CD4-positive, alpha-beta T cell treated with Interleukin-12 subunit alpha and Interleukin-12 subunit beta, for 1 hour (primary cell): ENCODE results near the gene SQOR.
A peak's percentile ranks its signal among the peaks of the same experiment; 100 is the strongest.

ENCODE experiments used
- DNase-seq: peaks from one replicate; pipeline ENCODE4 v3.0.0-alpha.2; 2020

SQOR gene

DNA sequence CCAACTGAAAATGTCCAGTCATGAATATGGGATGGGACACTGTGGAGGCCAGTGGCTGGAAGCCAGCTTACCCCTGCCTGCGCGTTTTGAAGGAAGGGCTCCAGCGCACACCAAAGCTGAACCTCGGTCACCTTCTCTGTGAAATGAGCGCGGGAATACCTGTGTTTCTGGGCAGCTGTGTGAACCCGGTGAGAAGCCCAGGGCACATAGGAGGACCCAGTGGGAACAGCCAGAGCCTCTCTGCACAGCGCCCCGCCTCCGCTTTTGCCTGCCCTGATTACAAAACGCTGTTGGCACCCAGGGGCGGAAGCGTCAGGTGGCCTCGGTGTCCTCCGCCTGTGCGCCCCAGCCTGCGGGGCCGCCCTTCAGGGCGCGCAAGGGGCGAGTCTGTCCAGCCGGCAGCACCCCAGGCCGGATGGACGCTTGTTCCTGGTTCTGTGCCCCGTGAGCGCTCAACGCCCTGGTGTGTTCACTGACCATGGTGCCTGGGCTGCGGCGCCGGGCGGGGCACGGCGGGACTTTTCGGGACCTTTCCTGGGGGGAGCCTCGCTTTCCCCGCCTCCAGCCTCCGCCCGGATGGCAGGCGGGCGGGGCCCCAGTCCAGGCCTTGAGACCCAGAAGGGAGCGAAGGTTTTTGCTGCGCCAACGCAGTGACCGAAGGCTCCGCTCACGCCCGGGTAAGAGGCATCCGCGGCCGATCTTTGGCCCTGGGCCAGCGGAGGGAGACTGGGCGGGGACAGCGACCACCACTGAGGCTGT is at the start of gene SQOR:
Gene SQOR, plus strand, starts transcription at position 598 of the 759 bp plus-strand sequence. CDS start 23,895 bp downstream, outside the sequence.
- DNase-seq = peak; percentile 70

DNA sequence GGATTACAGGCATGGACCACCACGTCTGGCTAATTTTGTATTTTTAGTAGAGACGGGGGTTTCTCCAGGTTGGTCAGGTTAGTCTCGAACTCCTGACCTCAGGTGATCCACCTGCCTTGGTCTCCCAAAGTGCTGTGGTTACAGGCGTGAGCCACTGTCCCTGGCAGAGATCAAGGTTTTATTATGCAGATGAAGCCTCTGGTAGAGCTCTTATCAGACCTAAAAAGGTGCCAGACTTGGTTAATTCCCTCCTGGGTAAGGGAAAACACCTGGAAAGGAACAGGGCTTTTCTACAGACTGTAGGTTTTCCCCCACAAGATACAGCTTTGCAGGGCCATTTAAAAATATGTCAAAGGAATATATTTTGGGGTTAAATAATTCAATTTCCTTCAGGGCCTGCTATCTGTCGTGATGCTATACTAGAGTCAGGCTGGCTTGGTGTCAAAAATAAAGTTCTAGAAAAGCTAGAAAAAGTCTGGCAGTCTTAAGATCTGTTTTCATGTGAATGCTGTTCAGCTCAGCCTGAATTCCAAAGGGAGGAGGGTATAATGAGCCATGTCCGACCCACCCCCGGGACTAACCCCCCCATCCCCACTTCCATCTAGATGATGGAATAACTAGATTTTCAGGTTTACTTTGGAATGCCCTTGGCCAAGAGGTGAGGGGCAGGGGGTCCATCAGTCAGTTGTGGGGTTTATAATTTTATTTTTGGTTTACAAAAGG is 49.6 kb upstream of the SQOR start:
- no peak for DNase-seq

DNA sequence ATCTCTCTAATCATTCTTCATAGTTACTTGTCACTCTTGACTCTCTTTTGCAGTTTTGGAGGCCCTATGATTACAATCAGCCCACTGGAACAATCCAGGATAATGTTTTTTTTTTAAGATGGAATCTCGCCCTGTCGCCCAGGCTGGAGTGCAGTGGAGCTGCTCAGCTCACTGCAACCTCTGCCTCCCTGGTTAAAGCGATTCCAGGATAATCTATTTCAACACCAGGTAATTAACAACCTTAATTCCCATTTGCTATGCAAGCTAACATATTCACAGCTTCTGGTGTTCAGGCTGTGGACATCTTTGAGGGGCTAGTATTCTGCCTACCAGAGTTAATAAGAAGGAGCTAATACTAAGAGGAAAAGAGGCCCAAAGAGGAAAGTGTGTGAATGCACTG is 48.7 kb upstream of the SQOR start:
- no peak for DNase-seq

DNA sequence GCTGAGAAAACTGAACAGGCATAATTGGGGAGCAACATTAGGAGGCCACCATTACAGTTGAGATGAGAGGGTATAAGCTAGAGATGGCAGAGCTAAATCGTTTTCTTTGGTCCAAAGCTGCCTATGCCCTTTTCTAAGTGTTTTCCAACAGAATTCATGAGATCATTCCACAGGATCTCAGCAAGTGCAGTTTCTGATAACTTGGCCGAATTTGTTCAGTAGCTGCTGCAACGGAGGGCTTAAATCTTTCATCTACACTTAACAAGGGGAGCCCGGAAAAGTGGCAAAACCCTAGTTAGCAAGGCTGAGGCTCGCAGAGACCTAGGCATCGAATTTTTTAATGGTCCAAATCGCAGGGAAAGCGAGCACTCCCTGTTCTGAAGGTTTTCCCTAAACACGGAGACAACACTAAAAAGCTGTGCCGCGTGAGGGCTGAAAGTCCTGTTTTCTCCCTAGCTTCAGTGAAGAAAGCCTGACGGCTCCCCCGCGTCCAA is 48.2 kb upstream of the SQOR start:
- no peak for DNase-seq

DNA sequence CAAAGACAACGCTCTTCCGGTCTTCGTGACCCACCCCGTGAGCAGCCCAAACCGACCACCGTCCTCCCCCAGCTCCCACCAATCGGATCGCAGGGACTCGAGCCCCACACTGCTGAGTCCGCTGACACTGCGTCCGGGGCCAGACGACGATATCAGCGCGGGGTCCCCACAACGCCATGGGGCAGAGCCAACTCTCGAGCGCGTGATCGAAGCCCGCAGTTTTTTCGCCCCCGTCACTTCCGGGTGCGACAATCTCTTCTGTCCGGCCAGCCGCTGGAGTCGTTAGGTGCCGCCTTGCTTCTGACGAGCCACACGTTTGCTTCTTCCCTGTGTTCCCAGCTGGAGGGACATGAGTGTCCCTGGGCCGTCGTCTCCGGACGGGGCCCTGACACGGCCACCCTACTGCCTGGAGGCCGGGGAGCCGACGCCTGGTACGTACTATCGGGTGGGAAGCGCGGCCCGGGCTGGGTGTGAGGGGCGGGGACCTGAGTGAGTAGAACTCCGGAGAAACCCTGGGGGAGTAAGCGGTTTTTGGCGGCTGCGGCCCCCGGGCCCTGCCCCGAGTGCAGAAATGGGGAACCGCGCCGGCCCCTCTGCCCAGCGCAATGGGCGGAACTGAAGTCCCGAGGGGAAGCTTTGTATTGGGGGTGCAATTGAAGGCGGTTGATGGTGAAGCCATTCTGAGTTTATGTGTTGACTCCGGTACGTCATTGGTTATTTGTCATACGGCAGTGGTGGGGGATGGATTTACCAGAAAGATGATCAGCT is 47.5 kb upstream of the SQOR start, which contains the start of gene BLOC1S6:
Gene BLOC1S6, plus strand, starts transcription at position 285 of the 768 bp plus-strand sequence. Its CDS starts 65 bp downstream, at position 350.
- peak; percentile 92 for DNase-seq

DNA sequence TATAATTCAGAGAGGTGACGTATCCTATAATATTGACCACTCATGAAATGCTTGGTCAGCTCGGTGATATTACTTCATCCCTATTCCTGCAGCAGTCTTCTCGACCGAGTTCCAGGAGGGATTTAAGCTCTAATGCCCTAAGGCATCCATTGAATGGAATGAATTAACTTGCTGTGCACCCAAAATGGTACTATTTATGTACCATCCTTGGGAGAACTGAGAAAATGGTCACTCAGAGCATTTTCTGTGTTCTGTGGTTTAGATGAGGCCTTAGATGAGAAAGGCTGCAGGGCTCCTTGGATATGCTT is 47.0 kb upstream of the SQOR start:
- no peak for DNase-seq

DNA sequence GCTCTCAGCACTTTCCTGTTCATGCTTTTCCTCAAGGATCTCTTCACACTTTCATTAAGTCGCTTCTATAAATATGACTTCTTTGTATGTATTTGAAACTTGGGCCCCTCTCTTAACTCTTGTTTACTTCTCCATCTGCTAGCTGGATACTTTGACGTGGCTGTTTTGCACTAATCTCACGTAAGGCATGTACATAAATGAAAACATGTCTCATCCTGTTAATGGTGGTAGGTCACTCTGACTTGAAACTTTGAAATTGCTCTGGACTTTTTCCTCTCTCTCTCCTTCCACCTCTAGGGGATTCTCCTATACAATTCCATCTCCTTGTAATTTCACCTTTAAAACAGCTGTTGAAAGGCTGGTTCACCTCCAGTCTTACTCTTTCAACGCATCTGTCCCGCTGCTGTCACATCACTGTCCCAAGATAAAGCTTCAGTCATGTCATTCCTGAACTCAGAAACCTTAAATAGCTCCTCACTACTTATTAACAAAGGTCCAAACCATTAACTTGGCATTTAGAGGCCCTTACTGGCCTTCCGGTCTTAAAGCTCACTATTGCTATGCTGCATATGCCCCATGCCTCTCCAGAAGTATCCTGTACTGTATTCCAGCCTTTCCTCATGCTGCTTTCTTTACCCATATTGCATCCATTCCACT is 46.5 kb upstream of the SQOR start:
- no peak for DNase-seq

DNA sequence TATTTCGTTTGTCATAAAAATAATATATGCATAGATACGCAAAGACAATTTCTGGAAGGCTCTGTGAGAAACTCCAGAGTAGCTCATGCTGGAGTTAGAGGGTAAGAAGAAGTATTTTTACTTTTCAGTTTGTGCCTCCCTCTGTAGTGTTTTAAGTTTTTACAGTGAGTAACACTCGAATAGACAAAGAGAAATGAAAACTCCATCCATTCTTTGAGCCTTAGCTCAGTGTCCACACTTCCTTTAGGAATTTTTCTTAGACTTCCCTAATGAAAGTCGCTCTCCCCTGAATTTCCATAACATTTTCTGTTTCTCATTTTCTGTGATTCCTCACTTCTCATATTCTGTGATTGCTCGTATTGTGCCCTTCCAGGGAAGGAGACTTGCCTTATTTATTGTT is 45.6 kb upstream of the SQOR start:
- DNase-seq = no peak

DNA sequence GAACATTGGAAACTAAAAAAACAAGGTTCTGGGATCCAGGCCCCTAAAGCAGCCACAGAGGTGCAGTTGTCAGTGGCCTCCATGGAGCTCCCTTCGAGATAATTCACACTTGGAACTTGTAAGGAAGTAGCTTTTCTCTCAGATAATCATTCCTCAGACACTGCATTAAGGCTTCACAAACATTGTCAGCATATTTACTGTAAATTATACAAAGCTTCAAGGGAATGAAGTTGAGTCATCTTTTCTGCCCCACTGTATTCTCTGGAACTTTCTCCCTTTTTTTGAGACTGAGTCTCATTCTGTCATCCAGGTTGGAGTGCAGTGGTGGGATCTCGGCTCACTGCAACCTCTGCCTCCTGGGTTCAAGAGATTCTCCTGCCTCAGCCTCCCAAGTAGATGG is 40.5 kb upstream of the SQOR start:
- DNase-seq = no peak

DNA sequence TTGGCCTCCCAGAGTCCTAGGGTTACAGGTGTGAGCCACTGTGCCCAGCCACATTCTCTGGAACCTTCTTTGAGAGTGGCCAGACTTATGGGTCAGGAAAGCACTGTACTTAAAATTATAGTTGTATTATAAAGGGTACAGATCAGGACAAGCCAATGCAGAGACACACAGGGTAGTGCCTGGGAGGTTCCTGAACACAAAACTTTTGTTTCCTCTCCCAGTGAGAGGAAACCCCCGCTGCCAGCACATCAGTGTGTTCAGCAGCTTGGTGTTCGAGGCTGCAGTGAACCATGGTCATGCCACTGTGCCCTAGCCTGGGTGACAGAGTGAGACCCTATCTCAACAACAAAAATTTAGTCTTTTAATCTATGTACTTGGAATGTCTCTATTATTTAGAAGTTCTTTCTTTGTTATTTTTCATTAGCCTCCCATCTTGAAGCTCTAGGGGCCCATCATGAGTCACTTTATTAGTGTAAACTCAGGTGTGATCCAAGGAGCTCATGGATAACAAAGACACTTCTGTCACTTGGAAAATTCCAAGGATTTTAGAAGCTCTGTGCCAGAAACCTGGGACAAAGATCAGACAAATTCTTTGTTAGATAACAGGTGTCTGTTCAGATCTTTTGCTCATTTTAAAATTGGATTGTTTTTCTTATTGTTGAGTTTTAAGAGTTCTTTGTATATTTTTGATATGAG is 39.8 kb upstream of the SQOR start:
- DNase-seq = no peak

DNA sequence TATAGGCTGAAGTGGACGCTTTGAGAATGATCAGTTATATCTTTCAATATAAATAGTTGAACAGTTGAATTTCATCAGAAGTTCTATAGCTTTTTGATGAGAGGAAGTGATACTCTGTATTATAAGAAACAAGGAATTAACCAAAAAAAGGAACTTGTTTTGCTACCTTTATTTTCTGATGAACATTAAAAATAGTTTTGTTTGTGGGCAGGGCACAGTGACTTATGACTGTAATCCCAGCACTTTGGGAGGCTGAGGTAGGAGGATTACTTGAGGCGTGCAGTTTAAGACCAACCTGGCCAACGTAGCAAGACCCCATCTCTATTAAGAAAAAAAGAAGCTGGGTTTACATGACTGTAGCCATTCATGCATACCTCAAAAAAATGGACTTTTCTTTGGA is 30.9 kb upstream of the SQOR start:
- DNase-seq = no peak

DNA sequence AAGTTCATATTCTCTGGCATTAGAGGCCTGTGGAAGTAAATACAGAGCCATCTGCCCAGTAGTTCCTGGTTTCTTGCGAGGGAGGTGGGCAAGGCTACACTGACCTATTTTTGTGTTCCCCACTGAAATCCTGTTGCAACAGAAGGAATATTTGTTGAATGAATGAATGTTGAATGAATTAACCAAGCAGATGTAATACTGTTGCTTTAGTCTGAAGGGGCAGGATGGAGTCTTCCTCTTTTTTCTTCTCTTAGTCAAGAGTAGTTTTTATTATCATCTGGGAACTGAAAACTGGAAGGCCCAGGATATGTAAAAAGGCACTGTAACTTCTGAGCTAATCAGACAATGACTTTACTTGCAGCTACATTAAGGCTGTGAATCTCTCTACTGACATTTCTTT is 30.5 kb upstream of the SQOR start:
- no peak for DNase-seq

DNA sequence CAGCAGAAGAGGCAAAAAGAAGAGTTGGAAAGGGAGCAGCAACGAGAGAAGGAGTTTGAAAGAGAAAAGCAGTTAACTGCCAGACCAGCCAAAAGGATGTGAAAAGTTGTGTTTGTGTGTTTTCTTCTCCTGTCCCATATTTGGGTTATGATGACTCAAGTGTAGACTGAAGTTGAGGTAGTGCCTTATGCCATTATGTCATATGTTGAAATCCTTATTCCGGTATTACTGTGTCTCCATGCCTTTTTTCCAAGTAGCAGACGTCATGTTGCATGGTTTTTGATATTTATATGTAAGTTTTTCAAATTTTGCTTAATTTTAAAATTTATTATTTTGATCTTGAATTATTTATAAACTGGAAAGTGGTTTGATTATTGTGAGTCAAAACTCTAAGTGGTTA is 28.4 kb upstream of the SQOR start:
- no peak for DNase-seq

DNA sequence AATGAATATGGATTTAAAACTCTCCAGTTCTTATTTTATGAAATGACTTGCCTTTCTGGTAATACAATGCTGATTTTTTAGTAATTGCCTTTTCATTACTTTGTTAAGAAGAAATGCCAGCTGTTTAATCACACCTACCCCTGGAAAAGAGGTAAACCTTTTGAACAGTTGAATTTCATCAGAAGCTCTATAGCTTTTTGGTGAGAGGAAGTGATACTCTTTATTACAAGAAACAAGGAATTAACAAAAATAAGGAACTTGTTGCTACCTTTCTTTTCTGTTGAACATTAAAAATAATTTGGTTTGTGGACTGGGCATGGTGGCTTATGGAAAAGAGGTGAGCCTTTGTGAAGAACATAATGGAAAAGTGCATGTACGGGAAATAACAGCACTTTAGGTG is 28.0 kb upstream of the SQOR start:
- DNase-seq = no peak

DNA sequence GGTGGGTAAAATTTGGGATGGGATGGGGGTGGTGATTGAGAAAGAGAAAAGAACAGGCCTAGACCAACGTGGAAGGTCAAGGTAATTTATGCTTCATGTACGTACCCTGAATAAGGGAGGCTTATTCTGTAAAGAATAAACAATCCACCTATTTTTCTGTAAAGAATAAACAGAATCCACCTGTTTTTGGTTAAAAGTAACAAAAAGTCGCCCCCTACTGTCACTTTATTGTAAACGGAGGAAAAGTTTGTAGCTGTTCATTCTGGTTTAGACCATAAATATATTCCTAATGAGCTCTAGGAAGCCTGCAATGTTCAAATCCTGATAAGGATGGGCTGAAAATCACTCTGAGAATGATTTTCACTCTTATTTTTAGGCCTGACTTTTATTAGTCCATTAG is 23.5 kb upstream of the SQOR start:
- peak; percentile 36 for DNase-seq

DNA sequence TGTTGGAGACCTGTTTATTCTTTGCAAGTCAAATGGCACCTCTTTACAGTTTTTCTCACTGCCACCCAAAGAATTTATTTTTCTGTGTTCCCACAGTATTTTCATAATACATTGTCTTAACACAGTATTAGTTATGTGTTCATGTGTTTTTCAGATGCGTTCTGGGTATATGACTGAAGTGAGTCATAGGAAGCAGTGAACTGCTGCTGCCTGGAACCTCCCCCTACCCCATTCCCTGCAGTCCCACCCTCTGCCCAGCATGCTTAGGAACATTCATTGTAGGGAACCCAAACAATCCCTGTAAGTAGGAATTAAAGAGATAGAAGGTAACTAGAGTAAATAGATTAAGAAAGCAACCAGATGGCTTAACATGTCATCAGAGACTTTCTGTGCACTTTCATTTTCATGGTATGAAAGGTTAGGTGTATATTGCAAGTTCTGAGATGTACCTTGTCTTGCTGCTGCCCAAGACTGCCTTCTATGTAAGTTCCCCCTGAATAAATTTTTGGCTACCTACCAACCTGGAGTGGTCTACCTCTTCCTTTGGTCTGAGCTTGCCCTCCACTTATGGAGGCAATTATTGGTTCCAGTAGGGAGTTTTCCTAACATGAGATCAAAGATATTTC is 21.9 kb upstream of the SQOR start:
- DNase-seq = no peak

DNA sequence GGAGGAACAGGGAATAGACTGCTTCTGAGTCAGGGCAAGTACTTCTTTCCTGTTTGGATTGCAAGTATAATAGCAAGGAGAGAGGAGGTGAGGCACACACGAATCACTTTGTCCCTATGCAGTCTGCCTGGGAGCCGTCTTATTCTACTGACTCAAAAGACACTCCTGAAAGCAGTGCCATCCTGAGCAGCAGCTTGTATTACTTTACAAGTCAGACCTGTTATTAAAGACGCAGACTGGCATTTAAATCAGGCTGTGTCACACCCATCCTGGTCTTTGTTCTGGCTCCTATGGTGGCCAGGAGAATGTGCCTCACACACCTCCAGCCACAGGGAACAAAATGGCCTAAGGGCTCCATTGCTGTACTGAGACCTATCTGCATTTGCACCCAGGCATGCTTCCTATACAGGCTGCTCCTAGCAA is 17.9 kb upstream of the SQOR start:
- DNase-seq = no peak

DNA sequence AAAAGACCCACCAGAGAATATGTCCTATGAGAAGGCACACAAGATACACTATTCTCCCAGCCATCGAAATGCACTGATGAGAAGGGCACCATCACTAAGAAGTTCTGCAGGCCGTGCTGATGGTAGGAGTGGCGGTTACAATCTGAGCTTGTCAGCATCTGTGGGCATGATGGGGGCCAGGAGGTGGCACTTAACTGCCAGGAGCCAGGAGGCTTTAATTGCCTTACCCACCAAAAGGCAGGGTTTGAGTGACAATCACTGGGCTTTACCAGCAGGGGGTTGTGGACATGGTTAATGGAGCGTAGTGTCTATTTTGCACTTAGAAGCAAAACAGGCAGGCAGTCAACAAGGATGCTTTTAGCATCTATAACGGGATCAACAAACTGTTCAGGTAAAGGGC is 16.0 kb upstream of the SQOR start:
- no peak for DNase-seq

DNA sequence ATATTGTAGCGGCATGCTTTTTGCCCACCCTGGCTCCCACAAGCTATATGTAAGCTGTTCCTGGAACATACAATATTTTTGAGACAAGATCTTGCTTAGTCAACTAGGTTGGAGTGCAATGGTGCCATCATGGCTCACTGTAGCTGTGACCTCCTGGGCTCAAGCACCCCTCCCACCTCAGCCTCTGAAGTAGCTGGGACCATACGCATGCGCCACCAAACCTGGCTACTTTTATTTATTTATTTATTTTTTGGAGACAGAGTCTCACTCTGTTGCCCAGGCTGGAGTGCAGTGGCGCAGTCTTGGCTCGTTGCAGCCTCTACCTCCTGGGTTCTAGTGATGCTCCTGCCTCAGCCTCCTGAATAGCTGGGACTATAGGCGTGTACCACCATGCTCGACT is 6.7 kb upstream of the SQOR start:
- no peak for DNase-seq

DNA sequence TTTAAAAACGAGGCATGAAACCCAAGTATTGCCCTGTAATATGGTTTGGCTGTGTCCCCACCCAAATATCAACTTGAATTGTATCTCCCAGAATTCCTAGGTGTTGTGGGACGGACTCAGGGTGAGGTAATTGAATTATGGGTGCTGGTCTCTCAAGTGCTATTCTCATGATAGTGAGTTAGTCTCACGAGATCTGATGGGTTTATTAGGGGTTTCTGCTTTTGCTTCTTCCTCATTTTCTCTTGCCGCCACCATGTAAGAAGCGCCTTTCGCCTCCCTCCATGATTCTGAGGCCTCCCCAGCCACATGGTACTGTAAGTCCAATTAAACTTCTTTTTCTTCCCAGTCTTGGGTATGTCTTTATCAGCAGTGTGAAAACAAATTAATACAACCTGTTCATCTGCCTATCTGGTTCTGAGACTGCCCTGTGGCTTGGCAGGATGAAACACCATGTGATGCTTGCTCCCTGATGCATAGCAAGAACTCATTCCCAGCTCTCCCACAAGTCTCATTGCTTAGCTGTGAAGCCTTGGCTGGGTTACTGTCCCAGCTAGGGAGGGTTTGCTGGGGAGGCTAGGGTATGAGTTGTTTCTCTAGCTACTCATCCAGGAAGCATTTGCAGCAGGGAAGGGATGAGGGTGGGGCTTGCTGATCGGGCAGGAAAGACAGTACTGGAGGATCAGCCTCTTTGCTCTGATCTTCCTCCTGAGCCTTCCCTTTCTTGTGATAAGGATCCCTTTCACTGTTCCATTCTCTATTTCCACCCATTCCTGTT is 3.7 kb upstream of the SQOR start:
- no peak for DNase-seq

DNA sequence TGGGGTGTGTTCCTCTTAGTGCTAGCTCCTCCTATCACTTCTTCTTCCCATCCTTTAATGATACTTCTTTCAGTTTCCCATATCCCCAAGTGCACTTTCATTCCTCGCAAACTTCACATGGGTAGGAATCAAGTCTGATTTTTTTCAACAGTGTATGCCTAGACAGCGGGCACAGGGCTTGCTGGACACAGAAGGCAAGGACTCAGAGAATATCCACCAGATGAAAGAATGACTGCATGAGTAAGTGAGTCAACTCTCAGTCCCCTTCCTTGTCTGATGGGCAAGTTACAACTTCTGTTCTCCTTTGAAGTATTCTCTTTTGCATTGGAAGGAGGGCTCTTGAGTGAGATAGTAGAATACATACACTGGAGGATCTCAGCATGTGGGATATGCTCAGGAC is 3.1 kb upstream of the SQOR start:
- no peak for DNase-seq
